ENCODE measurements around the gene CHAT.

GRCh38 chr10:49575489-49576072 lies 38.3 kb upstream of the CHAT start:
- TF ChIP-seq POLR2AphosphoS2 (conservative IDR thresholded peaks at IDR 0.05; ENCODE audit: low read length), result no peak
- TF ChIP-seq CTCF (IDR thresholded peaks at IDR 0.05), result no peak
- TF ChIP-seq POLR2A (IDR thresholded peaks at IDR 0.05; ENCODE audit: low read length), result no peak
- TF ChIP-seq SMC3 (IDR thresholded peaks at IDR 0.05), result no peak

Measured in A549 (cell line).